GM18861 (cell line): ENCODE measurements around the gene PDZRN4.

ENCODE experiments used
- ATAC-seq: cut with Tn5 transposase; IDR thresholded peaks from one replicate; pipeline ENCODE4 v1.9.1; 2021; ENCODE audit not compliant: unreplicated experiment

Gene PDZRN4

DNA sequence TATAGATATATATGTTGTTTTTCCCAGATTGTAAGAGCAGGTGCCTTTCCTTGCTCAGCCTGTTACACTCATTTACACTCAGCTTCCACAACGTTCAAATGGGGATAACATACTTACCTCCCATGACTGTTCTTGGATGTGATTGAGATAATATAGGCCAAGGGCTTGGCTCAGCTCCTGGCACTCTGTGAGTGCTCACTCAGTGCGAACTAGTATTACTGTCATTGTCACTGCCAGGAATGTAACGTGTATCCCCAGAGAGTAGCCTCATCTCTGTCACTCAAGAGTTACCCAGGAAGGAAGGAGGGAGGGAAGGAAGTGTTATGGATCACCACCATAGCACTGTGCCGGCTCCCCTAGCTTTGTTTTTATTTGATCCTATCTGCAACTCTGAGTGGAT is 307.9 kb downstream of the PDZRN4 start:
- ATAC-seq: no peak

DNA sequence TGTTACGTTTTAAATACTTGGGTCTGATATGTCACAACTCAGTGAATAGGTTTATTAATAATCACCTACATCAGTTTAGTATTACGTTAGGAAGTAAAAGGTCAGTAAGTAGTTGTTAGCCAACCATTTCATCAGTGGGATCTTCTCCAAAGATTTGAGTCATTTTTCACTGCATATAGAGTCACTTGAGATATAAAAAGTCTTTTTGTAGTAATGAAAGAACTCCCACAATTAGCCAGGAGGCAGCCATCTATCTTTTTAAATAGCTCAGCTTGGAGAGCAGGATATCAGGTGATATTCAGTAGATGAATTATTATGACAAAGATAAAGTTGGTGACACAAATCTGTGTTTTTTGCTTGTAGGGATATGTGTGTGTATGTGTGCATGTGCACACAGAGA is 309.3 kb downstream of the PDZRN4 start:
- ATAC-seq: no peak

GRCh38 chr12:41504976-41505375 is 316.9 kb downstream of the PDZRN4 start:
- ATAC-seq: no peak

GRCh38 chr12:41507286-41507685 is 319.2 kb downstream of the PDZRN4 start:
- ATAC-seq: no peak

- ATAC-seq: no peak
Measured at GRCh38 chr12:41509271-41510055, 321.3 kb downstream of the PDZRN4 start.

DNA sequence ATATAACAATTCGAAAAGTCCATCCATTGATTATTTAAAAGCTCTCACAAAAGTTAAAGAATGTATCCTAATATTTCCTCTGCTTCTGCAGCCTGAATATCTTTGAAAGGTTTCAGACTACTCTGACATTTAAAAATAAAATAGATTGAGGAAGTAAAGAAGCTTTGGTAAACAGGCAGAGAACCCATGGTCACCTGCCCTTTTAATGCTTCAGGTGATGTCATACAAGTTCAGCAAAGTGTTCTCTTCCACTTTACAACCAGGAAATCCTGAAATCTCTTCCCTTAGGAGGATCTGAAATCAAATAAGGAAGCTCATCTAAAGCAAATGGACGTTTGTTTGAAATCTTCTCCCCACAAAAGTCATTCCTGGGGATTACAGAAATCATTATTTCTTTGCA is 322.4 kb downstream of the PDZRN4 start:
- ATAC-seq: no peak

GRCh38 chr12:41511247-41511646 is 323.1 kb downstream of the PDZRN4 start:
- no peak for ATAC-seq

DNA sequence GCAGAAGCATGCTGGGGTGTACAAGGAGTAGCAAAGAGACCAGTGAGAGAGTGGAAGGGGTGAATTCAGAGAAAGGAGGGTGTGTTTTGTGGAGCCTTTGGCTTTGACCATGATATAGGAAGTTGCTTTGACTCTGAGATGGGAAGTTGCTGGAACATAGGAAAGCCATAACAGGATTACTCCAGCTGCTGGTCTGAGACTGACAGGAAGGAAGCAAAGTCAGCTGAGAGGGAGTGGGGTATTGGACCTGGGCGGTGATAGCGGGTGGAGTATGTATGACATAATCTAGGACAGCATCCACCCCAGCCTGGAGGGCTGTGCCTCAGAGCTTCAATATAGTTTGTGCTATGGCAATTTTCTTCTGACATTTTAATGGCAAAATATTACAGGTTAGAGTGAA is 324.4 kb downstream of the PDZRN4 start:
- no peak for ATAC-seq

- ATAC-seq: no peak
Measured at GRCh38 chr12:41514021-41514777, 326.1 kb downstream of the PDZRN4 start.

- ATAC-seq: no peak
Measured at GRCh38 chr12:41514907-41515306, 326.8 kb downstream of the PDZRN4 start.

DNA sequence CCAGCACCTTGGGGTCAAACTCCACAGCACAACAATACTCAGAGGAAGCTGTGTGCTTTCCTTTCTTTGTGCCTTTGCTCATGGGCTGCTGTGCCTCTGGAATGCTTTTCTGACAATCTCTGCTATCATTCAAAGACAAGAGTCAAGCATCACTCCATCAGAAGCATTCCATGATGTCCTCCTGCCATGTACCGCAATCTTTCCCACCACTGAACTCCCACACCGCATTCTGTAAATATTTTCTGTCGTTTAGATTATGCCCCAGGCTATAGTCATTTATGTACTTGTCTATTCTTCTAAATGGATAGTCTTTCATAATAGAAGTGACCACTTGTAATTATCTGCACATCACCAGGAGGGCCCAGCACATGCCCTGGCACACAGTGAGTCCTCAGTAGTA is 327.8 kb downstream of the PDZRN4 start:
- ATAC-seq: no peak

DNA sequence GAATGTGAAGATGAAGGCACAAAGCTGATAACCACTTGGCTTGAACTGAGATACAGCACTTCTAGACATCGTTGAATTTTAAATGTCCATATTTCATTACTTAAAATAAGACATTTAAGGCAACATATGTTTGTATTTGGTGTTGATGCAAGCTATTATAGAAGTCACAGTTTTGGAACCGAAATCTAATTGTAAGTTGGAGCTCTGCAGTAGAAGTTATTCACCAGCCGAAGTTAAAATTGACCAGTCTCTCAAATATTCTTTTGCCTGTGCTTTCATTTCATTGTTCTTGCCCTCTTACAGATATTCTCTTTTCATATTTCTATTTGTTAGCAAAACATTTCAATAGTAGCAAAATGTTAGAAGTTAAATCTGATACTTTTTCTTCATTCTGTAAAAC is 332.7 kb downstream of the PDZRN4 start:
- no peak for ATAC-seq

- ATAC-seq: peak; percentile 78
Measured at GRCh38 chr12:41521872-41522379, 333.8 kb downstream of the PDZRN4 start.

- no peak for ATAC-seq
Measured at GRCh38 chr12:41527062-41527461, 338.9 kb downstream of the PDZRN4 start.

DNA sequence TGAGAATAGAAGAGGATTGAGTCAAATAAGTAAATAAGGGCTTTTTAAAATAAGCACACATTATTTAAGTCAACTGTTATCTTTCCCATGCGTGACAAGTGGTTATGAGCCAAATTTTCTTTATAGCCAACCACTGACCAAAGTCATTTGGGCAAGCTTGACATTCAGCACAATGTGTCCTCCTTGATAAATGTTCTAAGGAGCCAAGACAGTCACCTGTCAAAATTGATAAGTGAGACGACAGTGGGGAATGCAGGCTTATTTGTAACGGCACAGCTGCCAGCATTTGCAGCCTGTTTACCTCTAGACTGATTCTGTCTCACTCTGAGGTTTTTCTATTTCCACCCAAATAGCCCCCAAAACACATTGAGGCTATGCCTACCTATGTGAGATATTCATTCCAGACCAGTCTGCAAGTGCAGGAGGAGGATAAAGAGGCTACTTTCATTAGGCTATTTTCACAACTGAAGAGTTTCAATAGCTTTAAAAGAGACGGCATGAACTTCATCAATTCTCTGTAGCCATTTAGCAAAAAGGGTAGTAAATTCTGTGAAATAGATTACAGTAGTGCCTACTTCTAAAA is 339.5 kb downstream of the PDZRN4 start:
- no peak for ATAC-seq

- ATAC-seq: no peak
Measured at GRCh38 chr12:41528874-41529273, 340.8 kb downstream of the PDZRN4 start.

DNA sequence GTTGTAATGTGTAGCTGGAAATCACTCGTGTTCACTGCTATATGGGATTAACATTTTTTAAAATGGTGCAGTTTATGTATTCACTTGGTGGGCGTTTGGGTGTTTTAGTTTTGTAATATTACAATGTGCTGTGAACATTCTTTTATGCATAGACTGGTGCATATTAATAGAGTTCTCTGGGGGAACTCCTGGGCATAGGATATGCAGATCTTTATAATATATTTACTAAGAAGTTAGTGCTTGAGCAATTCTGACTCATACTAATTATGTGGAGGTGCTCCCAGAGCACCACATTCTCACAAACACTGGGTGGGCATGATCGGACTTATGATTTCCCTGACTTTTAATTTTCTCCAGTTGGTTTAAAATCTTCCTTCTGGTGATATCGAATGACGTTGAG is 342.3 kb downstream of the PDZRN4 start:
- no peak for ATAC-seq

GRCh38 chr12:41531147-41531829 is 343.2 kb downstream of the PDZRN4 start:
- no peak for ATAC-seq

GRCh38 chr12:41532072-41532471 is 344.0 kb downstream of the PDZRN4 start:
- ATAC-seq: no peak

- ATAC-seq: no peak
Measured at GRCh38 chr12:41536813-41537490, 348.8 kb downstream of the PDZRN4 start.

GRCh38 chr12:41537522-41537921 is 349.4 kb downstream of the PDZRN4 start:
- ATAC-seq: no peak
